Endothelial cell of umbilical vein (primary cell): ENCODE data around the gene SUCLG1.

Source experiments
- GATA2 ChIP-seq: IDR thresholded peaks from 2 replicates; pipeline ENCODE4 v1.7.0; 2011; ENCODE audit warnings: low read depth, mild to moderate bottlenecking, moderate library complexity, mixed read lengths, low read length; ENCODE audit not compliant: insufficient read length, insufficient read depth
- MYC ChIP-seq: IDR thresholded peaks from one replicate; pipeline ENCODE4 v1.6.1; 2011; ENCODE audit warnings: mild to moderate bottlenecking, low read depth, low read length
- POLR2A ChIP-seq: IDR thresholded peaks from 2 replicates; pipeline ENCODE4 v1.6.1; 2012; ENCODE audit warnings: low read depth, mild to moderate bottlenecking, control low read depth, low read length
- POLR2AphosphoS5 ChIP-seq: IDR thresholded peaks from 2 replicates; pipeline ENCODE4 v1.6.1; 2012; ENCODE audit warnings: low read depth, mild to moderate bottlenecking, control low read depth, low read length, moderate library complexity; ENCODE audit not compliant: insufficient read depth
- TF ChIP-seq, protein P1 (sequence below), 2 donors: IDR thresholded peaks; 1 replicate in 1 of 2; 2 replicates in 1 of 2; pipeline ENCODE4 v1.5.1; 2011; ENCODE audit warnings: low read length in 2 of 2, mild to moderate bottlenecking in 2 of 2, moderate library complexity in 2 of 2, control low read depth in 1 of 2, inconsistent platforms in 1 of 2, low read depth in 1 of 2; ENCODE audit not compliant: insufficient read depth in 1 of 2; ENCODE audit errors: extremely low read depth in 1 of 2

DNA sequence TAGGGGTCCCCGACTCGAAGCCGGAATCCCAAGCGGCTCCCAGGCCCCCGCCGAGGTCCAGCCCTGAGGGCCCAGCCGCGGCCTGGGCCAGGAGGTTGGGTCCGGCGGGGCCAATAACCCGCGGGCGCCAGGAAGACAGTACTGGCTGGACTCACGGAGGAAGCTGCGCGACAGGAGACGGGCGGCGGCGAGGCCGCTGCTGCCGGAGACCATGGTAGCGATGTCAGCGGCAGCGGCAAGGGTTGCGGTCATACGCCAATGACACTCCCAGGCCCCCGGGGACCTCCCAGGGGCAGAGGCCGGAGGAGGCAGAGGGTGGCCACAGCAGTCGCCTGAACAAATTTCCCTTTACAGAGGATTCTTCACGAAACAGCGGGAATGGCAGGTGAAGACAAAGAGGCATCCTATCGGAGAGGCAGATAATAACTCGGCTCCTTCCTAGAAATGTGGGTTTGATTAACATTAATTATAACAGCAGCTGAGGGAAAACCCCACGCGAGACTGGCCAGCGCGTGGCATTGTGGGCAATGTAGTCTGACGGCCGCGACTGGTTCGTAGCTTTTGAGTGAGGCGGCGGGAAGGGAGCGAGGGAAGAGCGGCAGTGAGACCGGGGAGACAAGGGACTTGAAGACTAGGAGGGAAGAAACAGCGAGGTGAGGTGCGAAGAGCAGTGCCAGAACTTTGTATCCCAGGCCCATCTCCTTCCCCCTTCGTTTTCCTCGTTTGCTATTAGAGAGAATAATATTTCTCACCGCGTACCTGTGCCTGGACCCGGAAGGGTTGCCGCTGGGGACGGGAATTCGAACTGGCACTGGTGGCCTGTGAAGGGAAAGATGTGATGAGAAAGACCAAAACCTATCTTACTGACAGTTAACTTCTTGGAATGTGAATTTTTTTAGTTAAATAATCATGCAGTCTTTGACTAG, at the start of gene SUCLG1:
- TF ChIP-seq MYC (no peak), POLR2AphosphoS5 (no peak), POLR2A (peak; percentile 50), GATA2 (no peak)
- TF ChIP-seq, protein P1, sequence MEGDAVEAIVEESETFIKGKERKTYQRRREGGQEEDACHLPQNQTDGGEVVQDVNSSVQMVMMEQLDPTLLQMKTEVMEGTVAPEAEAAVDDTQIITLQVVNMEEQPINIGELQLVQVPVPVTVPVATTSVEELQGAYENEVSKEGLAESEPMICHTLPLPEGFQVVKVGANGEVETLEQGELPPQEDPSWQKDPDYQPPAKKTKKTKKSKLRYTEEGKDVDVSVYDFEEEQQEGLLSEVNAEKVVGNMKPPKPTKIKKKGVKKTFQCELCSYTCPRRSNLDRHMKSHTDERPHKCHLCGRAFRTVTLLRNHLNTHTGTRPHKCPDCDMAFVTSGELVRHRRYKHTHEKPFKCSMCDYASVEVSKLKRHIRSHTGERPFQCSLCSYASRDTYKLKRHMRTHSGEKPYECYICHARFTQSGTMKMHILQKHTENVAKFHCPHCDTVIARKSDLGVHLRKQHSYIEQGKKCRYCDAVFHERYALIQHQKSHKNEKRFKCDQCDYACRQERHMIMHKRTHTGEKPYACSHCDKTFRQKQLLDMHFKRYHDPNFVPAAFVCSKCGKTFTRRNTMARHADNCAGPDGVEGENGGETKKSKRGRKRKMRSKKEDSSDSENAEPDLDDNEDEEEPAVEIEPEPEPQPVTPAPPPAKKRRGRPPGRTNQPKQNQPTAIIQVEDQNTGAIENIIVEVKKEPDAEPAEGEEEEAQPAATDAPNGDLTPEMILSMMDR (IDR thresholded peaks at IDR 0.05; ENCODE audit: extremely low read depth in 1 of 2, insufficient read depth in 1 of 2, low read depth in 1 of 2, low read length in 2 of 2): no peak
